NCI-H1105 (cell line): ENCODE results near the gene HSD17B7.
"Not testable (repeated sequence)": the region's sequence is repeated elsewhere in the genome, so short reads cannot be mapped to it uniquely, and the experiment has no call there.

Experiments used
- DNase-seq: peaks from one replicate; lab custom pipeline; 2025; lab: John Stamatoyannopoulos, UW

HSD17B7 gene

GRCh38 chr1:162790303-162790984 lies at the start of gene HSD17B7:
HSD17B7 (plus strand) TSS chr1:162790702; CDS start chr1:162790801, 99 bp downstream.
- peak; percentile 86 for DNase-seq

DNA sequence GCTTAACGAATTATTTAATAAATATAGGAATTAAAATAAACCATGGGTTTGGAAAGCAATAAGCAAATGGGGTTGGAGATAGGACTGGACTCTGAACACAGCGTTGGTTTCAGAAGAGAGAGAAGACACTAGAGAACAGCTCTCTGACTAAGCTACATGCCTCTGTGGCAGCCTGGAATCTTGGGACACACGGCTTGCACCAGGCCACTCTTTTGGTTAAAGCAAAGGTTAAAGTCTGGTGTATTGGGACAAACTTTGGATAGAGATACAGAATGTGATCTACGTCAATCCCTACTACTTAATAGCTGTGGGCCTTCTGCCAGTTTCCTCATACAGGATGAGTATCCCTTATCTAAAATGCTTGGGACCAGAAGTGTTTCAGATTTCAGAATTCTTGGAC lies 49.7 kb upstream of the HSD17B7 start:
- no peak for DNase-seq

DNA sequence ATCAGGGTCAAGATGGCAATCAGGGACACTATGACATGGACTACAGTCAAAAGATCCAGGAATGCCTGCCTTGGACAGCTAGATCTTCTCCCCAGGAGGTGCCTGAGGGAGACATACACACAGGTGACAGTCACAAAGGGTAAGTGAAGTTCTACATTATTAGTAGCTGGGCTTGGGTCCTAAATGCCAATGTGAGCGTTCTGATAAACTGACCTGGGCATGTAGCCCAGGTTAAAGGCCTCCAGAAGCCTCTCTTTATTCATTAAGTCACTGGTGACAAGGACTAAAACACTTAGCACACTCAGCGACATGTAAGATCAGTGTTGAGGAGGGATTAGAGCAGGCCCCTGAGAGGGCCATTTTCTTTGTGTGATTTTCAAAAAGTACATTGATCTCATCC lies 48.9 kb upstream of the HSD17B7 start:
- no peak for DNase-seq

- DNase-seq, result not testable (repeated sequence)
These were observed 44.1 kb upstream of the HSD17B7 start for GRCh38 chr1:162746264-162746942.

- DNase-seq, result no peak
These were observed 37.4 kb upstream of the HSD17B7 start for GRCh38 chr1:162753001-162753658.

DNA sequence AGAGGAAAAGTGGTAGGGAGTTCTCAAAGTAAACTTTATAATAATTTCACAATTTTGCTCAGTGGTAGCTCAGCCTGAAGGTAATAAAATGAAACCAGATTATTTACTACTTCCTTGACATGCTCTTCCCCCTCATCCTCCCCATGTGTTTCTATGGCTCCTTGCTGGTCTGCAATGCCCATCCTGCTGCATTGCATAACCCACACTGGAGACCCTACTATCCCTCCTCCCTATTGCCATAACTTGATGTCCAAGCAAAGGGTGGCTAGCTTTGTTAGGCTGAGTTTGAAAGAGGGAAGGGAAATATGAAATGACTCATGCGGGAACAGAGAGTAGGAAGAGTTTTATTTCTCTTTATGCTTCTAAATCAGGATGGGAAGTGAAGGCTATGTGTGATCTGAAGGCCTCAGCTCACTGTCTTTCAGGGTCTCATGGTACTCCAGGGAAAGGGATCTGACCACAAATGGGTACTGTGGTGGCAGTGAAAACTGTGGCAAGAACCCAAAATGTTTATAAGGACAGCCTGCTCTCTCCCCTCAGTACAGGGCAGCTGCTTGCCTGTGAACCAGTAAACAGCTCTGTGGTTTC lies 36.4 kb upstream of the HSD17B7 start:
- no peak for DNase-seq

GRCh38 chr1:162755306-162755705 lies 35.2 kb upstream of the HSD17B7 start:
- DNase-seq, result no peak

- no peak for DNase-seq
These were observed 34.0 kb upstream of the HSD17B7 start for GRCh38 chr1:162756523-162756922.

DNA sequence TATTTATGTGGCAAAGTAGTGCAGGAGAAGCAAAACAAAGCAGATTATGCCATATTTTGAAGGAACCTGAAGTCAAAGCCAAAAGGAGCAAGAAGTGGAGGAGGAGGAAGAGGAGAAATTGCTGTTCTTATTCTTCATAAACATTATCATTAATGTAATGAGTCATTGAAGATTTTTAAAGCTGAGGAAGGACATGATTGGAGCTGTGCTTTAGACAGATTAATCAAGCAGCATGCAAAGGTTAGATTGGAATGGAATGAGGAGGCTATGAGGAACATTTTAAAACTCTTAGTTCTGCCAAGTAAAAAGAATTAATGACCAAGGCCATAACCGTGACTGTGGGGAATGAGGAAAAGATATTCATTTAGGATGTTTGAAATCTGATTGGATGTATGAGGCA lies 33.0 kb upstream of the HSD17B7 start:
- DNase-seq, result no peak

DNA sequence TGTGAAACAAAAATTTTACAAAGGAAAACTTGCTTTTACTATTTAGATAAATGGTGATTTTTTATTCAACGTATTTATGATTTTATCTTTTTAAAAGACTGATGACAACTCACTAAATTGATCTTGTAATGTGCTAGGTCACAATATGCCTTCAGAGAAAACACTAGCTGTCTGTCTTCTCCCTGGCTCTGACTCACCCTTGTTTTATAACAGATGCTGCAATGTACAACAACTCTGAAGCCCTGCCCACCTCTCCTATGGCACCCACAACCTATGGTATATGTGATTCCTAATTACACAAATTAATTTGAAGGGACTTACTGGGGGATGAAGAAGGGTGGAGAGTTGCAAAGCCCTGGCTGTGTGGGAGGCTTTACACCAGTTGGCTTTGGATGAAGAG lies 24.7 kb upstream of the HSD17B7 start:
- no peak for DNase-seq

GRCh38 chr1:162772571-162773154 lies 17.8 kb upstream of the HSD17B7 start:
- no peak for DNase-seq

DNA sequence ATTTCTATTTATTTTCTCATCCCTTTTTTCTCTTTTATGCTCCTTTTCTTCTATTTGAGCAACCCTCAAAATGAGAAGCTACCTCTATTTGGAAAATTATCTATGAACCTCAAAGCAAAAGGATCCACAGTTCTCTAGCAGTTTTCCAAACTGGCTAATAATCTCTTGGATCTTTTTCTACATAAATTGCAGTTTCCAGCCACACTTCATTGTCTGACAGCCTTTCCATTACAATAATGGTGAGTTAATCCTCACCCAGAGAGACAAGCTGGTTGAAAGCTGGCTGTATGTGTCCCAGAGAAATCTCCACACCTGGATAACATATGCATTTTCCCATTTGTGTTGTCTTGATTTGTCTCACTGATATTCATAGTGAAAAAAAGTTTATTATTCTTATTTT lies 16.5 kb upstream of the HSD17B7 start:
- no peak for DNase-seq

DNA sequence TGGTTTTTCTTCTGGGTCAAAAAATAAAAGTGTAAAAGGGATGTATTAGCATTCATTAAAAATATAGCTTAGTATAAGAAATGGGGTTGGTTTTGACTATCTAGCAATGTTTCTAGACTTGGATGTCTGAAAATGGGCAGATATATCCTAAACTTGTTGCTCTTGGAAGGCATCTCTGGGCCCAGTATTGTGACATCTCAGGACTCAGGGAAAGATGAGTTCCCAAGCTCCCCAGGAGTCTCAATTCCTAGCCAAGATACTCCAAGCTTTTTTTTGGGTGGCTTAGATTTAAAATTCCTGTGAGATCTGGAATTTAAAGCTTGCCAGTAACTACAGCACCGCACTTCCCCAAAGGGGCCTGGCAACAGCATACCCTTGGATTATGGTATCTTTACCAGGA lies 11.5 kb upstream of the HSD17B7 start:
- DNase-seq, result no peak

DNA sequence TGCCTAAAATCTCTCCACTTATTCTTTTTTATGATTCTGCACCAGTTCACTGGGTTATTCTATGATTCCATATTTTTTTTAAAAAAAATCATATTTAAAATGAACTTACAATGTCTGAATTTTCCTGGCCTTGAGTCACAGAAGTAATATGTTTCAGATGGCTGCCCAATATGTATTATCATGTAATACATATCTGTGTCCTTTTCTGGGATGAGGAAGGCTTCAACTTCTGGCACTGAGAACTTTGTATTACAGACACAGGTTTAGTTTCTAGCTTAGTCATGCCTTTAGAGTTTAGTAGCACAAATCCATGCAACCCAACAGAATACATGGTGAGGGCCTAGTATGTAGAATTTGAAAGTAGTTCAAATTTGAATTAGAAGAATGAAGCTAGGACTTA lies 7.8 kb upstream of the HSD17B7 start:
- DNase-seq, result no peak

GRCh38 chr1:162784926-162785325 lies 5.6 kb upstream of the HSD17B7 start:
- not testable (repeated sequence) for DNase-seq

DNA sequence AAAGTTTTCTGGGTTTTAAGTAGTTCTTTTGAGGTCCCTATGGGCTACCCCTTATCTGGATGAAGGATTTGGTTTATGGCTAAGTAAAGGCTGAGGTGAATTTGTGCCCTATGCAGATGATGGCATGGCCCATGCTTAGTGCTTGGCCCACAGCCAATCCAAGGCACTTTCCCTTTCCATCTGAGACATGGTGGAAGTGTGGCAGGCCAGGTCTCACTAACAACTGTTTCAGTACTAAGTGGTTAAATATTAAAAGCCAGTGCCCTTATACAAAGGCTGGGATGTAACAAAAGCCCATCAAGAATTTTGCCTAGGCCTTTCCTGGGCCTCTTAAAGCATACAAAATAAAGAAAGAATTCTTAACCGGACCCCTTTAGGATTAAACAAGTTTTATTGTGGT lies 1.7 kb upstream of the HSD17B7 start:
- DNase-seq, result peak; percentile 20

DNA sequence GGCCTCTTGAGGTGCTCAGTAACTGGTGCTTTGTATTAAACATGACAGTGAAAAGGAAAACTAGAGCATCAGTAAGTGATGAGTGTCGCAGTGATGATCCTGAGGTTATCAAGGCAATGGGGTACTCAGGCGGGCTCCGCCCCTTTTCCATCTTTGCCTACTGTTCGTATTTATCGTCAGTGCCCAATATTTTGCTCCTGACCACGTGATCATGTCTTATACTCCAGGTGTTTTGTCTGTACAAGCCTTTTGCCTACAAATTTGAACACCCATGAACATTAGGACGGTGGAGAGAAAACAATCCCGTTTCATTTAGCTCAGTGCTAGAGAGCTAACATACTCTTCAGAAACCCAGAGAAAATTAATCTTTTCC lies 469 bp downstream of the HSD17B7 start:
- peak; percentile 73 for DNase-seq

GRCh38 chr1:162794284-162794683 lies 3.8 kb downstream of the HSD17B7 start:
- not testable (repeated sequence) for DNase-seq

GRCh38 chr1:162796617-162797279 lies 6.2 kb downstream of the HSD17B7 start:
- not testable (repeated sequence) for DNase-seq

GRCh38 chr1:162799995-162800830 lies 9.7 kb downstream of the HSD17B7 start:
- peak; percentile 38 for DNase-seq

DNA sequence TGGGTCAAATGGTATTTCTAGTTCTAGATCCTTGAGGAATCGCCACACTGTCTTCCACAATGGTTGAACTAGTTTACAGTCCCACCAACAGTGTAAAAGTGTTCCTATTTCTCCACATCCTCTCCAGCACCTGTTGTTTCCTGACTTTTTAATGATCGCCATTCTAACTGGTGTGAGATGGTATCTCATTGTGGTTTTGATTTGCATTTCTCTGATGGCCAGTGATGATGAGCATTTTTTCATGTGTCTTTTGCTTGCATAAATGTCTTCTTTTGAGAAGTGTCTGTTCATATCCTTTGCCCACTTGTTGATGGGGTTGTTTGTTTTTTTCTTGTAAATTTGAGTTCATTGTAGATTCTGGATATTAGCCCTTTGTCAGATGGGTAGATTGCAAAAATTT lies 17.0 kb downstream of the HSD17B7 start:
- not testable (repeated sequence) for DNase-seq
